Stimulated activated naive B cell treated with anti-CD40 and anti-IgM and Interleukin-4, amounts not matched to agents 10 μg/mL and 1 μg/mL and 100 μg/mL, for 72 hours (primary cell): ENCODE results near the gene CHDH.

Source experiments
- ATAC-seq, 2 donors: fragments of 150-1000 bp; cut with Tn5 transposase; replicated peaks; 2 replicates each; pipeline ENCODE4 v1.10.0; 2021; ENCODE audit warnings: moderate library complexity in 1 of 2
- DNase-seq: peaks from one replicate; pipeline ENCODE4 v3.0.0; 2021
- H3K27ac Mint-ChIP-seq: one replicate; pipeline ENCODE4 v1.8.0; 2022; ENCODE audit warnings: mild to moderate bottlenecking, mixed read lengths
- H3K27me3 Mint-ChIP-seq, 2 donors: one replicate each; pipeline ENCODE4 v1.8.0; 2022; ENCODE audit warnings: mixed read lengths in 2 of 2
- H3K36me3 Mint-ChIP-seq, 2 donors: one replicate each; pipeline ENCODE4 v1.8.0; 2022; ENCODE audit warnings: mixed read lengths in 2 of 2, mild to moderate bottlenecking in 1 of 2
- H3K4me1 Mint-ChIP-seq, 2 donors: one replicate each; pipeline ENCODE4 v1.8.0; 2022; ENCODE audit warnings: mixed read lengths in 2 of 2, mild to moderate bottlenecking in 1 of 2
- H3K4me3 Mint-ChIP-seq, 2 donors: one replicate each; pipeline ENCODE4 v1.8.0; 2022; ENCODE audit warnings: mild to moderate bottlenecking in 2 of 2, mixed read lengths in 2 of 2, moderate library complexity in 1 of 2
- H3K9me3 Mint-ChIP-seq, 2 donors: one replicate each; pipeline ENCODE4 v1.8.0; 2022; ENCODE audit warnings: mixed read lengths in 2 of 2, mild to moderate bottlenecking in 1 of 2

CHDH gene

DNA sequence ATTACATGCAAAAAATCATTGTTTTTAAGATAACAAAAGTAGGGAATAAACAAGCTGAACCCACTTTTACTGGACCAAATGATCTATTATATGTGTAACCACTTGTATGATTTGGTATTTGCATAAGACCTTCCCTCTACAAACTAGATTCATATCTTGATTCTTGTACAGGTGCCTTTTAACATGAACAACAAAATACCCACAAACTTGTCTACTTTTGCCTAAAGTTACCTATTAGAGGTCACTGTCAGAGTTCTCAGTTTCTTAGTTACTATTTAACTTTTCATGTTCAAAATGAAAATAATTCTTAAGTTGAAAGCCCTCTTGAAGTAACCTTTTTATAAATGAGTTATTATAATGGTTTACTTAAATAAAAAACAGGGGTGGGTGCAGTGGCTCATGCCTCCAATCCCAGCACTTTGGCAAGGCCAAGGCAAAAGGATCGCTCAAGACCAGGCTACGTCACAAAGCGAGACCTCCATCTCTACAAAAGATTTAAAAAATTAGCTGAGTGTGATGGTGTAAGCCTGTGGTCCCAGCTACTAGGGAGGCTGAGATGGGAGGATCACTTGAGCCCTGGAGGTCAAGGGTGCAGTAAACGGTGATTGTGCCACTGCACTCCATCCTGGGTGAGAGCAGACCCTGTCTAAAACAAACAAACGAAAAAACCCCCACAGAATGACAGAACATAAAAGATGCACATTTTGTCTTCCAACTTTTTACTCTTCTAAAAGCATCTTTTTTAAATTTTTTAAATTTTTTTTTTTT, 19.7 kb upstream of the CHDH start:
- no peaks in the 10 kb centered on the region for H3K9me3 Mint-ChIP-seq
- peak; percentile 18 to 31 for ATAC-seq
- peaks cover 13 to 22% of the 10 kb centered on the region in 2 donors for H3K4me1 Mint-ChIP-seq
- peaks cover 34 to 75% of the 10 kb centered on the region in 2 donors for H3K36me3 Mint-ChIP-seq
- no peak overlapping the region for H3K4me3 Mint-ChIP-seq
- no peak for DNase-seq
- H3K27ac Mint-ChIP-seq = no peak overlapping the region
- no peaks in the 10 kb centered on the region for H3K27me3 Mint-ChIP-seq

- no peak for DNase-seq
- peaks cover 17 to 23% of the 10 kb centered on the region in 2 donors for H3K4me1 Mint-ChIP-seq
Observed at GRCh38 chr3:53863145-53863544, 16.9 kb upstream of the CHDH start.

DNA sequence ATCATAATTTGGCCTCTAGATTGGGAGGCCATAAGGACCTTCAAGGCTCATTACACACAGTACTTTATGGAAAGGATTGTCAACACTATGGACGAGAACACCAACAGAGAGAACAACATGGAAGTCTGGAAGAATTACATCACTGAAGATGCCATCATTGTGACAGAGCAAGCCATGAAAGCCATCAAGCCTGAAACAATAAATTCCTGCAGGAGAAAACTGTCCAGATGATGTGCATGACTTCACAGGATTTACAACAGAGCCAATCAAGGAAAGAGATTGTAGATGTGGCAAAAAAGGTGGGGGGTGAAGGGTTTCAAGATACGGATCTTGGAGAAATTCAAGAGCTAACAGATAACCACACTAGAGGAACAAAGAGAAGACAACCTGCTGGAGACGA, 16.0 kb upstream of the CHDH start:
- no peaks in the 10 kb centered on the region for H3K9me3 Mint-ChIP-seq
- no peaks in the 10 kb centered on the region for H3K27me3 Mint-ChIP-seq
- peaks cover 23 to 27% of the 10 kb centered on the region in 2 donors for H3K4me1 Mint-ChIP-seq
- H3K27ac Mint-ChIP-seq = no peak overlapping the region
- ATAC-seq (no peak), DNase-seq (no peak)
- no peak overlapping the region for H3K4me3 Mint-ChIP-seq
- peaks cover 43 to 67% of the 10 kb centered on the region in 2 donors for H3K36me3 Mint-ChIP-seq

More at GRCh38 chr3:53863145-53863544, 16.9 kb upstream of the CHDH start:
- H3K27me3 Mint-ChIP-seq = no peaks in the 10 kb centered on the region
- no peaks in the 10 kb centered on the region for H3K9me3 Mint-ChIP-seq
- H3K4me3 Mint-ChIP-seq = no peak overlapping the region
- peak in 1 of 2 donors; percentile 18 for ATAC-seq
- H3K27ac Mint-ChIP-seq = no peak overlapping the region
- peaks cover 37 to 67% of the 10 kb centered on the region in 2 donors for H3K36me3 Mint-ChIP-seq

DNA sequence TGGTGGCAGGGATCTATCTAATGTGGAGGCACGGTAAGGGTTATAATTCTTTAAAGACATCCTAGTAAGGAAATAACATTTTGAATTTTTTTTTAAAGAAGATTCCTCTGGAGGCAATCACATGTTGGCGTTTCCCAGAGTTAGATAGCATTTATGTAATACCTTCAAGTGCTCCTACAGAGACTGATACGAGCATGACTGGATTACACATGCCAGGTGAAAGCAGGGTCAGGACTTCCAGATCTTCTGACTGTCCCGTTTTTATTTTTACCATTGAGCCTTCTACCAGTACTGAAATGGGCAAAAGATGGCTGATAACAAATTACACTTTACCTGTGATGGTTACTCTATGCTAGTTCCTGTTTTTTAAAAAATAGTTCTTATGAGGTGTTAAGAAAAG, 14.0 kb upstream of the CHDH start:
- Mint-ChIP-seq H3K4me3 (no peak overlapping the region), H3K27ac (no peak overlapping the region), H3K27me3 (no peaks in the 10 kb centered on the region), H3K4me1 (peaks cover 29 to 37% of the 10 kb centered on the region in 2 donors), H3K9me3 (no peaks in the 10 kb centered on the region), H3K36me3 (peaks cover 55 to 69% of the 10 kb centered on the region in 2 donors)
- no peak for DNase-seq
- ATAC-seq = no peak

GRCh38 chr3:53859178-53859577, 13.0 kb upstream of the CHDH start:
- DNase-seq (no peak), ATAC-seq (no peak)
- H3K4me1 Mint-ChIP-seq = peaks cover 26 to 30% of the 10 kb centered on the region in 2 donors
- no peaks in the 10 kb centered on the region for H3K27me3 Mint-ChIP-seq
- peak overlapping the region; percentile 17 for H3K27ac Mint-ChIP-seq
- peaks cover 53 to 67% of the 10 kb centered on the region in 2 donors for H3K36me3 Mint-ChIP-seq
- no peaks in the 10 kb centered on the region for H3K9me3 Mint-ChIP-seq
- no peak overlapping the region for H3K4me3 Mint-ChIP-seq

- Mint-ChIP-seq H3K4me1 (peaks cover 24 to 30% of the 10 kb centered on the region in 2 donors), H3K4me3 (no peak overlapping the region), H3K36me3 (peaks cover 57 to 59% of the 10 kb centered on the region in 2 donors), H3K27ac (peak overlapping the region; percentile 76), H3K9me3 (no peaks in the 10 kb centered on the region), H3K27me3 (no peaks in the 10 kb centered on the region)
- DNase-seq (no peak), ATAC-seq (peak; percentile 50 to 57)
Observed at GRCh38 chr3:53858096-53858741, 12.0 kb upstream of the CHDH start.

GRCh38 chr3:53856964-53857363, 10.7 kb upstream of the CHDH start:
- peaks cover 50 to 55% of the 10 kb centered on the region in 2 donors for H3K36me3 Mint-ChIP-seq
- ATAC-seq (peak; percentile 67 to 73), DNase-seq (no peak)
- H3K27ac Mint-ChIP-seq = peak overlapping the region; percentile 73
- no peak overlapping the region for H3K4me3 Mint-ChIP-seq
- H3K4me1 Mint-ChIP-seq = peaks cover 20 to 30% of the 10 kb centered on the region in 2 donors
- no peaks in the 10 kb centered on the region for H3K27me3 Mint-ChIP-seq
- H3K9me3 Mint-ChIP-seq = no peaks in the 10 kb centered on the region

GRCh38 chr3:53850895-53851294, 4.7 kb upstream of the CHDH start:
- Mint-ChIP-seq H3K4me3 (no peak overlapping the region), H3K4me1 (peaks cover 13 to 17% of the 10 kb centered on the region in 2 donors), H3K9me3 (no peaks in the 10 kb centered on the region), H3K27me3 (peaks cover 13 to 32% of the 10 kb centered on the region in 2 donors), H3K27ac (peak overlapping the region; percentile 20), H3K36me3 (peaks cover 39 to 41% of the 10 kb centered on the region in 2 donors)
- DNase-seq (no peak), ATAC-seq (no peak)

GRCh38 chr3:53849916-53850315, 3.7 kb upstream of the CHDH start:
- Mint-ChIP-seq H3K27ac (no peak overlapping the region), H3K36me3 (peaks cover 37 to 45% of the 10 kb centered on the region in 2 donors), H3K4me3 (no peak overlapping the region), H3K9me3 (no peaks in the 10 kb centered on the region), H3K27me3 (peaks cover 18 to 40% of the 10 kb centered on the region in 2 donors), H3K4me1 (peaks cover 17 to 24% of the 10 kb centered on the region in 2 donors)
- DNase-seq (no peak), ATAC-seq (no peak)

DNA sequence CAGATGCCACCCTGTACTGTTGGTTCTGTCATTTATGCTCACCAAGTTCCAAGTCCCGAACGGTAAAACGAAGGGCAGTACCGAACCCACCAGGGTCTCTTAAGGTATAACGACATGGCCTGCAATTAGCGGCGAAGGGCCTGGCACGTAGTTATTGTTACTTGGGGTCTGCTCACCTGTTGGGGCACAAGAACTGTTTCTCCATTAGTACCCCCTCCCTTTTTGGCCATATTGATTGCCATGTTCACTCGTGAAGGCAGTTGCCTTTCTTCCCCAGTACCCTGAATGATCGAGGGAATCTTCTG, 584 bp upstream of the CHDH start:
- peaks cover 40 to 45% of the 10 kb centered on the region in 2 donors for H3K36me3 Mint-ChIP-seq
- peaks cover 18 to 49% of the 10 kb centered on the region in 2 donors for H3K27me3 Mint-ChIP-seq
- peaks cover 42 to 52% of the 10 kb centered on the region in 2 donors for H3K4me1 Mint-ChIP-seq
- ATAC-seq = no peak
- H3K27ac Mint-ChIP-seq = peak overlapping the region; percentile 56
- no peak for DNase-seq
- H3K4me3 Mint-ChIP-seq = peak overlapping the region; percentile 83 to 88
- H3K9me3 Mint-ChIP-seq = no peaks in the 10 kb centered on the region

- H3K4me3 Mint-ChIP-seq = peak overlapping the region; percentile 61 to 88
- peaks cover 40 to 52% of the 10 kb centered on the region in 2 donors for H3K4me1 Mint-ChIP-seq
- H3K27me3 Mint-ChIP-seq = peaks cover 12 to 49% of the 10 kb centered on the region in 2 donors
- H3K9me3 Mint-ChIP-seq = no peaks in the 10 kb centered on the region
- DNase-seq (no peak), ATAC-seq (no peak)
- peaks cover 35 to 41% of the 10 kb centered on the region in 2 donors for H3K36me3 Mint-ChIP-seq
- no peak overlapping the region for H3K27ac Mint-ChIP-seq
Observed at GRCh38 chr3:53845881-53846133, 412 bp downstream of the CHDH start.

DNA sequence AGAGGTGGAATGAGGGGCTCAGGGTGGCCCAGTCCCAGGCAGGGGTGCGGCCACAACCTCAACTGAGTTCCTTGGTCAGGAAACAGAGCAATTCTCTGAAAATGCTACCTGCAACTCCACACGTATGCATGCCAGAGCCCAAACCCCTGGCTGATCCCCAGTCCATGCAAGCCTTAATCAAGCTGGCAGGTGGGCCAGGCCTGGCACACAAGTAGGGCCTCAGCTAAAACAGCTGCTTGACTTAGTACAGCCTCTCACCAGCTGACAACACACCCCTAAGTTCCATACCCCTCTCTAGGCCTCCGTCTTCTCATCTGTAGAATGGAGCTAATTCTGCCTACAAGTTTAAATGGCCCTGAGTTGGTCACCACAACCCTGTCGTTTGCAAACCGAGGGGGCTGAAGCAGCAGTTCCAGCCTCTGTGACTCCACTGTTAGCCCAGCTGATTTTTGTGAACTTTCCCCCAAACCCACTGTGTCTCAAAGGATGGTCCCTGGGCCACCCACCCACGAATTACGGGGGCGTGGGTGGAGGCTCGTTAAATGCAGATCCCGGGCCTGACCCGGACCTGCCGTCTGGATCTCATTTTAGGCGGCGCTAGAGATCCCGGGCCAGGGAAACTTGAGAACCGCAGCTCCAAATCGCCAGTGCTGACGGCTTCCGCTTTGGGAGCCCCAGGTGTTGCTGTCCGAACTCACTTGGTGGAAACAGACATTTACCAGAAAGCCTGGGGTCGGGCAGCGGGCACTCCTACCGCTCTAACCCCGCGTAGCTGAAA, 927 bp downstream of the CHDH start:
- DNase-seq (peak; percentile 17), ATAC-seq (no peak)
- peaks cover 12 to 49% of the 10 kb centered on the region in 2 donors for H3K27me3 Mint-ChIP-seq
- peak overlapping the region; percentile 74 for H3K27ac Mint-ChIP-seq
- peaks cover 40 to 52% of the 10 kb centered on the region in 2 donors for H3K4me1 Mint-ChIP-seq
- H3K9me3 Mint-ChIP-seq = no peaks in the 10 kb centered on the region
- peak overlapping the region; percentile 61 to 88 for H3K4me3 Mint-ChIP-seq
- H3K36me3 Mint-ChIP-seq = peaks cover 39 to 44% of the 10 kb centered on the region in 2 donors

DNA sequence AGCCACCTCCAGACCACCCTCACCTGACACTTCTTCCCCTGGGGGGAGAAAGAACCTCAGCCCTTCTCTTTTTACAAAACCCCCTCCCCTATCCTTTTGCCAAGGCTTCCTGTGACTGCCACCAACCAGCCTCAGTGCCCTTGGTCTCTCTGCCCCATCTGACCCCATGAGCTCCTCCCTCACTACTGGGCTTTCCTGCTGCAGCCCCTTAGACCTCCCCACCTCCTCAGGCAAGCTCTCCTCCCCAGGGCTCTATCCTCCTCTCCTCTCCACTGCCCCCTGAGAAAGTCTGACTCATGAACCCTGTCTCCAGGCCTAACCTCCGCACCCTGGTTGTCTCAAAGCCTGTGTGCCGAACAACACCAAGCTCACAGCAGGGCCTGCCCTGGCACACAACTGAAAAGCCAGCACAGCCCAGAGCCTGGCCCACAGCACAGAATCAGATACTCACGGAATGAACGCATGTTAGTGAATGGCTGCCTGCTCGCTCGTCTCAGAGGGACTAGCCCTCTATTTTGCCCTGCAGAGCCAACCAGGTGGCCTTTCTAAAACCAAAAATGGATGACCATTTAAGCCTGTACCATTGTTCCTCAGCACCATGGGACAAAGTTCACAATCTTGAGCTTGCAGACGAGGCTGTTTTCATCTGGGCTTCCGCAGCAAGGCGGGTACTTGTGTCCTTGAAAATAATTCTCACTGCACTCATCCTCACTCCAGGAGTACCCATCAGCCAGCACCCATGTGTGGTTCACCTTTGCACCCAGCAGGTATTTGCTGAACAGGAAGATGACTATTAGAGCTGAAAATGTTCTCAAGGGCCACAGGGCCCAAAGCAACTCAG, 1.7 kb downstream of the CHDH start:
- Mint-ChIP-seq H3K27me3 (peaks cover 16 to 49% of the 10 kb centered on the region in 2 donors), H3K9me3 (no peaks in the 10 kb centered on the region), H3K27ac (peak overlapping the region; percentile 74), H3K4me3 (peak overlapping the region; percentile 61 to 88), H3K36me3 (peaks cover 36 to 42% of the 10 kb centered on the region in 2 donors), H3K4me1 (peaks cover 40 to 57% of the 10 kb centered on the region in 2 donors)
- peak; percentile 21 to 23 for ATAC-seq
- DNase-seq = no peak
